OCI-LY3 (cell line): ENCODE measurements around the gene CD9.

Source experiments
- H2AFZ ChIP-seq: fragments of 200-600, 300-600 bp; shearing (Covaris generic); 2 replicates; pipeline ENCODE4 v1.6.0; 2014; ENCODE audit warnings: antibody characterized with exemption, low read depth, low read length
- H3K27ac ChIP-seq: fragments of 200-600, 300-600 bp; sonication (generic); 2 replicates; pipeline ENCODE4 v1.5.1; 2014; ENCODE audit warnings: mild to moderate bottlenecking, low read length, moderate library complexity, mixed read lengths
- H3K27me3 ChIP-seq: fragments of 200-600, 300-600 bp; sonication (generic); 2 replicates; pipeline ENCODE4 v1.6.1; 2014; ENCODE audit warnings: low read depth, low read length, mixed read lengths
- H3K36me3 ChIP-seq: fragments of 200-600, 300-600 bp; sonication (generic); replicated peaks from 2 replicates; pipeline ENCODE3; 2014; ENCODE audit warnings: low read depth, low read length, mixed read lengths
- H3K4me1 ChIP-seq: fragments of 300-600, 200-600 bp; sonication (generic); 2 replicates; pipeline ENCODE4 v1.6.1; 2014; ENCODE audit warnings: low read length, mixed read lengths
- H3K4me2 ChIP-seq: fragments of 200-600, 300-600 bp; sonication (generic); 2 replicates; pipeline ENCODE4 v1.6.1; 2014; ENCODE audit warnings: low read length, mixed read lengths
- H3K4me3 ChIP-seq: fragments of 300-600, 200-600 bp; sonication (generic); 2 replicates; pipeline ENCODE4 v1.5.1; 2014; ENCODE audit warnings: antibody characterized with exemption, mild to moderate bottlenecking, low read length, moderate library complexity
- H3K79me2 ChIP-seq: fragments of 300-600, 200-600 bp; shearing (Covaris generic); 2 replicates; pipeline ENCODE4 v1.6.1; 2014; ENCODE audit warnings: mild to moderate bottlenecking, low read length, mixed read lengths
- H3K9ac ChIP-seq: fragments of 300-600, 200-600 bp; shearing (Covaris generic); 2 replicates; pipeline ENCODE4 v1.6.0; 2014; ENCODE audit warnings: mild to moderate bottlenecking, low read length, moderate library complexity
- H3K9me3 ChIP-seq: fragments of 200-600, 300-600 bp; shearing (Covaris generic); 2 replicates; pipeline ENCODE4 v1.6.1; 2014; ENCODE audit warnings: low read length, mixed read lengths; ENCODE audit not compliant: insufficient read depth
- H4K20me1 ChIP-seq: fragments of 200-600, 300-600 bp; sonication (generic); 2 replicates; pipeline ENCODE4 v1.6.1; 2016; ENCODE audit warnings: low read length, mixed read lengths; ENCODE audit not compliant: insufficient read depth
- EZH2phosphoT487 ChIP-seq: fragments of 200-600 bp; shearing (Covaris generic); IDR thresholded peaks from 2 replicates; pipeline ENCODE4 v1.6.1; 2018; ENCODE audit warnings: antibody characterized with exemption, mixed run types, low read depth
- TF ChIP-seq, protein P1 (sequence below): fragments of 200-600, 300-600 bp; sonication (generic); IDR thresholded peaks from 2 replicates; pipeline ENCODE4 v1.5.1; 2014; ENCODE audit warnings: antibody characterized with exemption, low read length, low read depth

Gene CD9

DNA sequence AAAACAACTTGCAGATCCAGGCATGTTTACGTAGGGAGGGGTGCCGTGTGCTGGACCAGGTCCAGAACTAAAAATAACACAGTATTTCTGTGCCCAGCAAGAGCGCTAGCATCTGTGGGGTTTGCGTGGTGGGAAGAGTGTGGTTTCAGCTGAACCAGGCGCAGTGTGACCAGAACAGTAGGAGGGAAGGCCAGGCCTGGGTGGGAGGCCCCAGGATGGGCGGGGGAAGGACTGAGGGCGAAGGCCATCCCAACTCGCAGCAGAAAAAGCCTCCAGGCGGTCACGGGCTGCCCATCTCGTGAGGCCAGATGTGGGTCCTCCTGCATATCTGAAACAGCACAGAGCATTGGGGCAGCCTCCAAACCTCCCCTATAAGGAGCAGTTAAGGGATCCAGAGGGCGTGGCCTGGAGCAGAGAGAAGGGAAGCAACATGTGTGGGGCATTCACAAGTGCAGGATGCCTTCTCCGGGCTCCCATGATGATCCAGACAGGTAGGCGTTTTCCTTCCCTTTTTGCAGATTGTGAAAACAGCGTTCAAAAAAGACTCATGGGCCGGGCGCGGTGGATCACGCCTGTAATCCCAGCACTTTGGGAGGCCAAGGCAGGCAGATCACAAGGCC, 17.8 kb upstream of the CD9 start:
- H3K79me2 ChIP-seq, result no peaks in the 10 kb centered on the region
- no peaks in the 10 kb centered on the region for H3K36me3 ChIP-seq
- no peaks in the 10 kb centered on the region for H4K20me1 ChIP-seq
- no peaks in the 10 kb centered on the region for H3K4me1 ChIP-seq
- H3K4me2 ChIP-seq, result no peak overlapping the region
- no peak overlapping the region for H2AFZ ChIP-seq
- no peaks in the 10 kb centered on the region for H3K9me3 ChIP-seq
- H3K4me3 ChIP-seq, result no peak overlapping the region
- TF ChIP-seq, protein P1, sequence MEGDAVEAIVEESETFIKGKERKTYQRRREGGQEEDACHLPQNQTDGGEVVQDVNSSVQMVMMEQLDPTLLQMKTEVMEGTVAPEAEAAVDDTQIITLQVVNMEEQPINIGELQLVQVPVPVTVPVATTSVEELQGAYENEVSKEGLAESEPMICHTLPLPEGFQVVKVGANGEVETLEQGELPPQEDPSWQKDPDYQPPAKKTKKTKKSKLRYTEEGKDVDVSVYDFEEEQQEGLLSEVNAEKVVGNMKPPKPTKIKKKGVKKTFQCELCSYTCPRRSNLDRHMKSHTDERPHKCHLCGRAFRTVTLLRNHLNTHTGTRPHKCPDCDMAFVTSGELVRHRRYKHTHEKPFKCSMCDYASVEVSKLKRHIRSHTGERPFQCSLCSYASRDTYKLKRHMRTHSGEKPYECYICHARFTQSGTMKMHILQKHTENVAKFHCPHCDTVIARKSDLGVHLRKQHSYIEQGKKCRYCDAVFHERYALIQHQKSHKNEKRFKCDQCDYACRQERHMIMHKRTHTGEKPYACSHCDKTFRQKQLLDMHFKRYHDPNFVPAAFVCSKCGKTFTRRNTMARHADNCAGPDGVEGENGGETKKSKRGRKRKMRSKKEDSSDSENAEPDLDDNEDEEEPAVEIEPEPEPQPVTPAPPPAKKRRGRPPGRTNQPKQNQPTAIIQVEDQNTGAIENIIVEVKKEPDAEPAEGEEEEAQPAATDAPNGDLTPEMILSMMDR, result no peak
- TF ChIP-seq EZH2phosphoT487, result no peak
- no peak overlapping the region for H3K27ac ChIP-seq
- H3K9ac ChIP-seq, result no peak overlapping the region
- peaks cover 6% of the 10 kb centered on the region; the same call in 1 of the 2 replicates for H3K27me3 ChIP-seq

DNA sequence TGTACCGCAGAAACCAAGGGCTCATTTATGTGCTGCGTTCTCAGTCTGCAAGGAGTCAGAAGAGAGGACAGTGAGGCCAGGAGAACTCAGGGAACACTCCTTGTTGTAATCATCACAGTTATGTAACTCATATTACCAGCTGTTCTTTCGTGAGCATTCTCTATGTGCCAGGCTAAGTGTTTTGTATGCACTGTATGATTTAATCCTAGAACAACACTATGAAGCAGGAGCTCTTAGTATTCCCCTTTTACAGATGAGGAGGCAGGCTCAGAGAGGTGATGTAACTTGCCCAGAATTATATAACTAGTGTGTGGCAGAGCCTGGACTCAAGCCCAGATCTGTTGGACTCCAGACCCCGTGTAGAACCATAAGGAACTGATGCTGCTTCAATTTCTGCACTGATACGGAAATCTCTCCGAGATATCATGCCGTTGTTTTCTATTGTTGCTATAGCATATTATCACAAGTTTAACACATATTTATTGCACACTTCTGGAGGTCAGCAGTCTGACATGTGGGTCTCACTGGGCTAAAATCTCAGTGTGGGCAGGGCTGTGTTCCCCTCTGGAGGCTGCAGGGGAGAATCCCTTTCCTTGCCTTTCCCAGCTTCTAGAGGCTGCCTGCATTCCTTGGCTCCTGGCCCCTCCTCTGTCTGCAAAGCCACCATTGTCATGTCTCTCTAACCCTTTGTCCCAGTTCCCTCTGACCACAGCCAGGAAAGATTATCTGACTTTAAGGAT, 16.3 kb upstream of the CD9 start:
- Histone ChIP-seq H3K36me3 (no peaks in the 10 kb centered on the region), H3K4me2 (no peak overlapping the region), H3K4me3 (no peak overlapping the region), H3K27ac (no peak overlapping the region), H3K9me3 (no peaks in the 10 kb centered on the region), H4K20me1 (no peaks in the 10 kb centered on the region), H2AFZ (no peak overlapping the region), H3K4me1 (no peaks in the 10 kb centered on the region), H3K79me2 (no peaks in the 10 kb centered on the region), H3K27me3 (peaks cover 19% of the 10 kb centered on the region), H3K9ac (no peak overlapping the region)
- TF ChIP-seq, protein P1, result no peak
- TF ChIP-seq EZH2phosphoT487, result no peak

DNA sequence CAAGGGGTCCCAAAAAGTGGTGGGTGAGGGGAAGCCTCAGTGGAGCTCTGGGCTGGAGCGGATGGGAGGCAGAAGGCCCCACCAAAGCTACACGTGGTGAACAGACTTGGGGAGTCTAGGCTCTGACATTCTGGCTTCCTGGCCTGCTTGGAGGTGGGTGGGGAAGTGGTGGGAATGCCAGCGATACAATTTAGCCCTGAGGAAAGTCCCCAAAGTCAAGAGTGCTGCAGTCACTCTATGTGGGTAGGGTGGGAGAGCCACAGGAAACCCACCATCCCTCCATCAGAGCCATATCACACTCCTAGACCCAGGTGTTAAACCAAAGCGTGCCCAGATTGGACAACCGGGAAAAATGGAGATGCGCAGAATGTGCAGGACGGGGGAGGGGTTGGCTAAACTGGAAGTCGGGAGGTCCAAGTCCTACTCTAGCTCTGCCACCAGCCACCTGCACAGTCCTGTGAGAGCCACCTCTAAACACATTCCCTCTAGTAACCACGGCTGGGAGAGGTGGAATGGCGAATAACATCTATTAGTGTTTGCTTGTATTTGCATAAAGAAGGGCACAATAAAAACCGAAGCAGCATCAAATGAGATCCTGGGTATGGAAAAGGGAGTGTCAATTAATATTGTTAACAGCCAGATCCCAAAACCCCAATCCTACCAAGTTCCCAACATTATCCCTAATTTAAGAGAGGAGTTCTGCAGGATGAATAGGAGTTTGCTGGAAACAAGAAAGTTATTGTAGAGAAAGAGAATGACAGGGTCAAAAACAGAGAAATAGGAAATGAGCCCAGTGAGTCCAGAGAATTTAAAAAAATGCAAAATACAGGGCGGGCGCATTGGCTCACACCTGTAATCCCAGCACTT, 14.0 kb upstream of the CD9 start:
- no peaks in the 10 kb centered on the region for H3K79me2 ChIP-seq
- no peak overlapping the region for H3K27ac ChIP-seq
- no peaks in the 10 kb centered on the region for H3K9me3 ChIP-seq
- H3K36me3 ChIP-seq, result no peaks in the 10 kb centered on the region
- H4K20me1 ChIP-seq, result no peaks in the 10 kb centered on the region
- no peak overlapping the region for H3K9ac ChIP-seq
- no peak overlapping the region for H2AFZ ChIP-seq
- H3K4me3 ChIP-seq, result no peak overlapping the region
- H3K27me3 ChIP-seq, result peaks cover 26% of the 10 kb centered on the region
- TF ChIP-seq EZH2phosphoT487, result no peak
- TF ChIP-seq, protein P1, result no peak
- no peak overlapping the region for H3K4me2 ChIP-seq
- H3K4me1 ChIP-seq, result no peaks in the 10 kb centered on the region
